WTC11 (cell line): Measurements from ENCODE around the gene ARL13A. TPM values are rescaled to one million over a fixed set of nuclear protein-coding genes. Genes with fewer than 3 reads are reported as not detected.

Source experiments
- ATAC-seq: fragments of 200-7000 bp; cut with Tn5 transposase; 2 replicates; pipeline ENCODE4 v1.10.0; 2021; ENCODE audit warnings: mild to moderate bottlenecking, moderate library complexity
- CTCF ChIA-PET: fragments of 300-600 bp; sonication (Branson Sonifier 250); formaldehyde crosslinking; loops from one replicate; lab custom pipeline; 2021; ENCODE audit warnings: antibody characterized with exemption; lab: Charles Lee
- POLR2A ChIA-PET: fragments of 350-600 bp; sonication (Branson Sonifier 250); formaldehyde crosslinking; loops from one replicate; lab custom pipeline; 2021; ENCODE audit warnings: antibody characterized with exemption; lab: Charles Lee
- DNase-seq: peaks from one replicate; pipeline ENCODE4 v3.0.0; 2021; ENCODE audit warnings: low spot score
- H3K27ac Mint-ChIP-seq: 2 replicates; pipeline ENCODE4 v1.8.0; 2021; ENCODE audit warnings: mixed read lengths
- H3K27me3 Mint-ChIP-seq: 2 replicates; pipeline ENCODE4 v1.8.0; 2021; ENCODE audit warnings: low read depth, mild to moderate bottlenecking, moderate library complexity, mixed read lengths
- H3K36me3 Mint-ChIP-seq: 2 replicates; pipeline ENCODE4 v1.8.0; 2021; ENCODE audit warnings: mixed read lengths
- H3K4me1 Mint-ChIP-seq: 2 replicates; pipeline ENCODE4 v1.8.0; 2022; ENCODE audit warnings: mixed read lengths
- H3K4me3 Mint-ChIP-seq: 2 replicates; pipeline ENCODE4 v1.8.0; 2021; ENCODE audit warnings: mild to moderate bottlenecking, moderate library complexity, mixed read lengths
- H3K9me3 Mint-ChIP-seq: 2 replicates; pipeline ENCODE4 v1.8.0; 2021; ENCODE audit warnings: mixed read lengths
- ESRRA ChIP-seq: sonication (generic); formaldehyde crosslinking; IDR thresholded peaks from 2 replicates; pipeline ENCODE4 v1.8.1; 2022; ENCODE audit warnings: mild to moderate bottlenecking, missing genetic modification reagents, borderline replicate concordance
- GABPB1 ChIP-seq: sonication (generic); formaldehyde crosslinking; IDR thresholded peaks from 2 replicates; pipeline ENCODE4 v1.8.1; 2023; ENCODE audit warnings: mild to moderate bottlenecking, missing genetic modification reagents
- HMGXB4 ChIP-seq: sonication (generic); formaldehyde crosslinking; IDR thresholded peaks from 2 replicates; pipeline ENCODE4 v1.8.1; 2023; ENCODE audit warnings: mild to moderate bottlenecking, moderate library complexity, missing genetic modification reagents
- NFE2L1 ChIP-seq: sonication (generic); formaldehyde crosslinking; IDR thresholded peaks from 2 replicates; pipeline ENCODE4 v1.8.1; 2023; ENCODE audit warnings: missing genetic modification reagents
- NFYB ChIP-seq: sonication (generic); formaldehyde crosslinking; conservative IDR thresholded peaks from 2 replicates; pipeline ENCODE4 v1.8.0; 2022; ENCODE audit warnings: low read depth, missing genetic modification reagents
- SMAD4 ChIP-seq: sonication (generic); formaldehyde crosslinking; IDR thresholded peaks from 2 replicates; pipeline ENCODE4 v1.8.0; 2022; ENCODE audit warnings: mild to moderate bottlenecking, missing genetic modification reagents
- TCF7 ChIP-seq: sonication (generic); formaldehyde crosslinking; IDR thresholded peaks from 2 replicates; pipeline ENCODE4 v1.8.0; 2022; ENCODE audit warnings: mild to moderate bottlenecking, low read depth, missing genetic modification reagents, moderate library complexity
- ZNF396 ChIP-seq: fragments of 250-450 bp; sonication (Bioruptor Pico); IDR thresholded peaks from 2 replicates; pipeline ENCODE4 v1.8.0; 2021; ENCODE audit warnings: mild to moderate bottlenecking, moderate library complexity, borderline replicate concordance
- ZNF423 ChIP-seq: fragments of 250-450 bp; sonication (Bioruptor Pico); IDR thresholded peaks from 2 replicates; pipeline ENCODE4 v2.1.2; 2022; ENCODE audit warnings: mild to moderate bottlenecking, moderate library complexity
- ZNF512 ChIP-seq: sonication (generic); formaldehyde crosslinking; IDR thresholded peaks from 2 replicates; pipeline ENCODE4 v1.8.1; 2022; ENCODE audit warnings: missing genetic modification reagents, borderline replicate concordance
- total RNA-seq: library from RNA; stranded (reverse); gene quantifications from 3 replicates; pipeline ENCODE4 v1.2.3, GENCODE V29; 2021
- TF ChIP-seq, protein P1 (sequence below): sonication (generic); formaldehyde crosslinking; IDR thresholded peaks from 2 replicates; pipeline ENCODE4 v1.8.0; 2022; ENCODE audit warnings: missing genetic modification reagents
- TF ChIP-seq, protein P2 (sequence below): sonication (generic); formaldehyde crosslinking; IDR thresholded peaks from 2 replicates; pipeline ENCODE4 v1.8.1; 2023; ENCODE audit warnings: mild to moderate bottlenecking, missing genetic modification reagents, borderline replicate concordance
- TF ChIP-seq, protein P3 (sequence below): sonication (generic); formaldehyde crosslinking; IDR thresholded peaks from 2 replicates; pipeline ENCODE4 v1.8.1; 2023; ENCODE audit warnings: mild to moderate bottlenecking, missing genetic modification reagents
- TF ChIP-seq, protein P4 (sequence below): fragments of 250-450 bp; sonication (Bioruptor Pico); IDR thresholded peaks from 2 replicates; pipeline ENCODE4 v1.9.0; 2021; ENCODE audit warnings: mild to moderate bottlenecking
- TF ChIP-seq, protein P5 (sequence below): sonication (generic); formaldehyde crosslinking; IDR thresholded peaks from 2 replicates; pipeline ENCODE4 v1.8.0; 2022; ENCODE audit warnings: mild to moderate bottlenecking, missing genetic modification reagents
- TF ChIP-seq, protein P6 (sequence below): fragments of 200-600 bp; IDR thresholded peaks from 2 replicates; pipeline ENCODE4 v1.8.0; 2022; ENCODE audit warnings: antibody characterized with exemption
- TF ChIP-seq, protein P7 (sequence below): sonication (generic); formaldehyde crosslinking; conservative IDR thresholded peaks from 2 replicates; pipeline ENCODE4 v1.8.1; 2022; ENCODE audit warnings: mild to moderate bottlenecking, missing genetic modification reagents

ARL13A gene
- total RNA-seq, 1 experiment from 2014 or later = not detected

GRCh38 chrX:100946299-100946927 lies 23.1 kb upstream of the ARL13A start:
- Mint-ChIP-seq H3K36me3 (no peaks in the 10 kb centered on the region), H3K27me3 (no peaks in the 10 kb centered on the region), H3K9me3 (no peaks in the 10 kb centered on the region)
- ChIA-PET POLR2A (no interaction called here), CTCF (no interaction called here)
- DNase-seq = no peak
- TF ChIP-seq, protein P1, sequence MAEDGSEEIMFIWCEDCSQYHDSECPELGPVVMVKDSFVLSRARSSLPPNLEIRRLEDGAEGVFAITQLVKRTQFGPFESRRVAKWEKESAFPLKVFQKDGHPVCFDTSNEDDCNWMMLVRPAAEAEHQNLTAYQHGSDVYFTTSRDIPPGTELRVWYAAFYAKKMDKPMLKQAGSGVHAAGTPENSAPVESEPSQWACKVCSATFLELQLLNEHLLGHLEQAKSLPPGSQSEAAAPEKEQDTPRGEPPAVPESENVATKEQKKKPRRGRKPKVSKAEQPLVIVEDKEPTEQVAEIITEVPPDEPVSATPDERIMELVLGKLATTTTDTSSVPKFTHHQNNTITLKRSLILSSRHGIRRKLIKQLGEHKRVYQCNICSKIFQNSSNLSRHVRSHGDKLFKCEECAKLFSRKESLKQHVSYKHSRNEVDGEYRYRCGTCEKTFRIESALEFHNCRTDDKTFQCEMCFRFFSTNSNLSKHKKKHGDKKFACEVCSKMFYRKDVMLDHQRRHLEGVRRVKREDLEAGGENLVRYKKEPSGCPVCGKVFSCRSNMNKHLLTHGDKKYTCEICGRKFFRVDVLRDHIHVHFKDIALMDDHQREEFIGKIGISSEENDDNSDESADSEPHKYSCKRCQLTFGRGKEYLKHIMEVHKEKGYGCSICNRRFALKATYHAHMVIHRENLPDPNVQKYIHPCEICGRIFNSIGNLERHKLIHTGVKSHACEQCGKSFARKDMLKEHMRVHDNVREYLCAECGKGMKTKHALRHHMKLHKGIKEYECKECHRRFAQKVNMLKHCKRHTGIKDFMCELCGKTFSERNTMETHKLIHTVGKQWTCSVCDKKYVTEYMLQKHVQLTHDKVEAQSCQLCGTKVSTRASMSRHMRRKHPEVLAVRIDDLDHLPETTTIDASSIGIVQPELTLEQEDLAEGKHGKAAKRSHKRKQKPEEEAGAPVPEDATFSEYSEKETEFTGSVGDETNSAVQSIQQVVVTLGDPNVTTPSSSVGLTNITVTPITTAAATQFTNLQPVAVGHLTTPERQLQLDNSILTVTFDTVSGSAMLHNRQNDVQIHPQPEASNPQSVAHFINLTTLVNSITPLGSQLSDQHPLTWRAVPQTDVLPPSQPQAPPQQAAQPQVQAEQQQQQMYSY (CRISPR knock-in tag) = no peak
- TF ChIP-seq, protein P2, sequence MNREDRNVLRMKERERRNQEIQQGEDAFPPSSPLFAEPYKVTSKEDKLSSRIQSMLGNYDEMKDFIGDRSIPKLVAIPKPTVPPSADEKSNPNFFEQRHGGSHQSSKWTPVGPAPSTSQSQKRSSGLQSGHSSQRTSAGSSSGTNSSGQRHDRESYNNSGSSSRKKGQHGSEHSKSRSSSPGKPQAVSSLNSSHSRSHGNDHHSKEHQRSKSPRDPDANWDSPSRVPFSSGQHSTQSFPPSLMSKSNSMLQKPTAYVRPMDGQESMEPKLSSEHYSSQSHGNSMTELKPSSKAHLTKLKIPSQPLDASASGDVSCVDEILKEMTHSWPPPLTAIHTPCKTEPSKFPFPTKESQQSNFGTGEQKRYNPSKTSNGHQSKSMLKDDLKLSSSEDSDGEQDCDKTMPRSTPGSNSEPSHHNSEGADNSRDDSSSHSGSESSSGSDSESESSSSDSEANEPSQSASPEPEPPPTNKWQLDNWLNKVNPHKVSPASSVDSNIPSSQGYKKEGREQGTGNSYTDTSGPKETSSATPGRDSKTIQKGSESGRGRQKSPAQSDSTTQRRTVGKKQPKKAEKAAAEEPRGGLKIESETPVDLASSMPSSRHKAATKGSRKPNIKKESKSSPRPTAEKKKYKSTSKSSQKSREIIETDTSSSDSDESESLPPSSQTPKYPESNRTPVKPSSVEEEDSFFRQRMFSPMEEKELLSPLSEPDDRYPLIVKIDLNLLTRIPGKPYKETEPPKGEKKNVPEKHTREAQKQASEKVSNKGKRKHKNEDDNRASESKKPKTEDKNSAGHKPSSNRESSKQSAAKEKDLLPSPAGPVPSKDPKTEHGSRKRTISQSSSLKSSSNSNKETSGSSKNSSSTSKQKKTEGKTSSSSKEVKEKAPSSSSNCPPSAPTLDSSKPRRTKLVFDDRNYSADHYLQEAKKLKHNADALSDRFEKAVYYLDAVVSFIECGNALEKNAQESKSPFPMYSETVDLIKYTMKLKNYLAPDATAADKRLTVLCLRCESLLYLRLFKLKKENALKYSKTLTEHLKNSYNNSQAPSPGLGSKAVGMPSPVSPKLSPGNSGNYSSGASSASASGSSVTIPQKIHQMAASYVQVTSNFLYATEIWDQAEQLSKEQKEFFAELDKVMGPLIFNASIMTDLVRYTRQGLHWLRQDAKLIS (CRISPR knock-in tag) = no peak
- TF ChIP-seq ZNF423 (no peak), ZNF512 (CRISPR knock-in tag) (no peak), ESRRA (CRISPR knock-in tag) (no peak), NFE2L1 (CRISPR knock-in tag) (no peak), NFYB (CRISPR knock-in tag) (no peak), ZNF396 (CRISPR knock-in tag) (no peak), HMGXB4 (CRISPR knock-in tag) (no peak), GABPB1 (no peak), SMAD4 (CRISPR knock-in tag) (no peak), TCF7 (no peak)
- TF ChIP-seq, protein P3, sequence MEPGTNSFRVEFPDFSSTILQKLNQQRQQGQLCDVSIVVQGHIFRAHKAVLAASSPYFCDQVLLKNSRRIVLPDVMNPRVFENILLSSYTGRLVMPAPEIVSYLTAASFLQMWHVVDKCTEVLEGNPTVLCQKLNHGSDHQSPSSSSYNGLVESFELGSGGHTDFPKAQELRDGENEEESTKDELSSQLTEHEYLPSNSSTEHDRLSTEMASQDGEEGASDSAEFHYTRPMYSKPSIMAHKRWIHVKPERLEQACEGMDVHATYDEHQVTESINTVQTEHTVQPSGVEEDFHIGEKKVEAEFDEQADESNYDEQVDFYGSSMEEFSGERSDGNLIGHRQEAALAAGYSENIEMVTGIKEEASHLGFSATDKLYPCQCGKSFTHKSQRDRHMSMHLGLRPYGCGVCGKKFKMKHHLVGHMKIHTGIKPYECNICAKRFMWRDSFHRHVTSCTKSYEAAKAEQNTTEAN (CRISPR knock-in tag) = no peak
- TF ChIP-seq, protein P4, sequence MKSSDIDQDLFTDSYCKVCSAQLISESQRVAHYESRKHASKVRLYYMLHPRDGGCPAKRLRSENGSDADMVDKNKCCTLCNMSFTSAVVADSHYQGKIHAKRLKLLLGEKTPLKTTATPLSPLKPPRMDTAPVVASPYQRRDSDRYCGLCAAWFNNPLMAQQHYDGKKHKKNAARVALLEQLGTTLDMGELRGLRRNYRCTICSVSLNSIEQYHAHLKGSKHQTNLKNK (CRISPR knock-in tag) = no peak
- TF ChIP-seq, protein P5, sequence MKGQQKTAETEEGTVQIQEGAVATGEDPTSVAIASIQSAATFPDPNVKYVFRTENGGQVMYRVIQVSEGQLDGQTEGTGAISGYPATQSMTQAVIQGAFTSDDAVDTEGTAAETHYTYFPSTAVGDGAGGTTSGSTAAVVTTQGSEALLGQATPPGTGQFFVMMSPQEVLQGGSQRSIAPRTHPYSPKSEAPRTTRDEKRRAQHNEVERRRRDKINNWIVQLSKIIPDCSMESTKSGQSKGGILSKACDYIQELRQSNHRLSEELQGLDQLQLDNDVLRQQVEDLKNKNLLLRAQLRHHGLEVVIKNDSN (CRISPR knock-in tag) = no peak
- TF ChIP-seq, protein P6, sequence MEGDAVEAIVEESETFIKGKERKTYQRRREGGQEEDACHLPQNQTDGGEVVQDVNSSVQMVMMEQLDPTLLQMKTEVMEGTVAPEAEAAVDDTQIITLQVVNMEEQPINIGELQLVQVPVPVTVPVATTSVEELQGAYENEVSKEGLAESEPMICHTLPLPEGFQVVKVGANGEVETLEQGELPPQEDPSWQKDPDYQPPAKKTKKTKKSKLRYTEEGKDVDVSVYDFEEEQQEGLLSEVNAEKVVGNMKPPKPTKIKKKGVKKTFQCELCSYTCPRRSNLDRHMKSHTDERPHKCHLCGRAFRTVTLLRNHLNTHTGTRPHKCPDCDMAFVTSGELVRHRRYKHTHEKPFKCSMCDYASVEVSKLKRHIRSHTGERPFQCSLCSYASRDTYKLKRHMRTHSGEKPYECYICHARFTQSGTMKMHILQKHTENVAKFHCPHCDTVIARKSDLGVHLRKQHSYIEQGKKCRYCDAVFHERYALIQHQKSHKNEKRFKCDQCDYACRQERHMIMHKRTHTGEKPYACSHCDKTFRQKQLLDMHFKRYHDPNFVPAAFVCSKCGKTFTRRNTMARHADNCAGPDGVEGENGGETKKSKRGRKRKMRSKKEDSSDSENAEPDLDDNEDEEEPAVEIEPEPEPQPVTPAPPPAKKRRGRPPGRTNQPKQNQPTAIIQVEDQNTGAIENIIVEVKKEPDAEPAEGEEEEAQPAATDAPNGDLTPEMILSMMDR = no peak
- TF ChIP-seq, protein P7, sequence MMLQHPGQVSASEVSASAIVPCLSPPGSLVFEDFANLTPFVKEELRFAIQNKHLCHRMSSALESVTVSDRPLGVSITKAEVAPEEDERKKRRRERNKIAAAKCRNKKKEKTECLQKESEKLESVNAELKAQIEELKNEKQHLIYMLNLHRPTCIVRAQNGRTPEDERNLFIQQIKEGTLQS (CRISPR knock-in tag) = no peak
- TF ChIP-seq, all 79 proteins: peak for 0
- peaks cover 15% of the 10 kb centered on the region for H3K4me1 Mint-ChIP-seq
- no peak for ATAC-seq
- H3K27ac Mint-ChIP-seq = peak overlapping the region; percentile 45; the same call in 1 of the 2 replicates
- no peak overlapping the region for H3K4me3 Mint-ChIP-seq
